COLO668 (cell line): ENCODE results near the gene FXR2.
A peak's percentile ranks its signal among the peaks of the same experiment; 100 is the strongest.
"Not testable (repeated sequence)": the region's sequence is repeated elsewhere in the genome, so short reads cannot be mapped to it uniquely, and the experiment has no call there.

Experiments
- DNase-seq: peaks from one replicate; lab custom pipeline; 2025; ENCODE audit not compliant: unreplicated experiment; lab: John Stamatoyannopoulos, UW

The FXR2 gene

DNA sequence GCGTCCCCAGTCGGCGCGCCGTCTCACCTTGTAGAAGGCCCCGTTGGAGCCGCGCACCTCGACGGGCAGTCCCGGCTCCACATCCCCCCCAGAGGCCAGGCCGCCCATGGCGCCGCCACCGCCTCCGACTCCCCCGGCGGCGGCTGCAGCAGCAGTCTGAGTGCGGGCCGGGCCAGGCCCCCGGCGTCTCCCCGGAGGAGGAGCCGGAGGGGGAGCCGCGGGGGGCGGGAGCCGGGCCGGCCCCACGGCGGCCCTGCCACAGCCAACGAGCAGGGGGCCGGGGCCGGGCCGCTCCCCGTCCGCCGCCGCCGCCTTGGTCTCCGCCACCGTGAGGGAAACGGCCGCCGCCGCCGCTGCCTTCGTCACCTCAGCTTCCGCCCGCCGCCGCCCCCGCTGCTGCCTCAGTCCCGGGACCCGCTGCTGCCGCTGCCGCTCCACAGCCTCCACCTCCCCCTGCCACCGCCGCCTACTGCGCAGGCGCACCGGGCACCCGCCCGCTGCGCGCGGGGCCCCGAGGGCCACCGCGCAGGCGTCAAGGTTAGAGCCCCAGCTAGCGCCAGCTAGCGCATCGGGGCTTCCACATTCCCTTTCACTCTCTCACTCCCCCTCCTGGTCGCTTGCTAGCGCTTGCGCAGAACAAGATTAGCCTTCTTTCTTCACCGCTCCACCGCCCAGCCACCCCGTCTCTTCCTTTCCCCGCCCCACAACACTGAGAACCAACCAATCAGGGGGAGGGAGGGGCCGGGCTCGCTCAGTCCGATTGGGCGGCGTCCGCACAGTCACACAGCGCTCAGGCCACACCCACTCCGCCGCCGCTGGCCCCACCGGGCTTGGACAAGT lies at the start of gene FXR2:
Gene FXR2 (minus strand): TSS at position 473 of the 840 bp plus-strand sequence. CDS start 365 bp downstream, at position 108.
- DNase-seq, result peak; percentile 96

GRCh38 chr17:7656958-7657609 lies 42.4 kb upstream of the FXR2 start:
- no peak for DNase-seq

GRCh38 chr17:7655541-7655840 lies 40.8 kb upstream of the FXR2 start:
- no peak for DNase-seq

- DNase-seq, result no peak
Observed at GRCh38 chr17:7654832-7655540, 40.3 kb upstream of the FXR2 start.

- no peak for DNase-seq
Observed at GRCh38 chr17:7652388-7653356, 38.0 kb upstream of the FXR2 start.

DNA sequence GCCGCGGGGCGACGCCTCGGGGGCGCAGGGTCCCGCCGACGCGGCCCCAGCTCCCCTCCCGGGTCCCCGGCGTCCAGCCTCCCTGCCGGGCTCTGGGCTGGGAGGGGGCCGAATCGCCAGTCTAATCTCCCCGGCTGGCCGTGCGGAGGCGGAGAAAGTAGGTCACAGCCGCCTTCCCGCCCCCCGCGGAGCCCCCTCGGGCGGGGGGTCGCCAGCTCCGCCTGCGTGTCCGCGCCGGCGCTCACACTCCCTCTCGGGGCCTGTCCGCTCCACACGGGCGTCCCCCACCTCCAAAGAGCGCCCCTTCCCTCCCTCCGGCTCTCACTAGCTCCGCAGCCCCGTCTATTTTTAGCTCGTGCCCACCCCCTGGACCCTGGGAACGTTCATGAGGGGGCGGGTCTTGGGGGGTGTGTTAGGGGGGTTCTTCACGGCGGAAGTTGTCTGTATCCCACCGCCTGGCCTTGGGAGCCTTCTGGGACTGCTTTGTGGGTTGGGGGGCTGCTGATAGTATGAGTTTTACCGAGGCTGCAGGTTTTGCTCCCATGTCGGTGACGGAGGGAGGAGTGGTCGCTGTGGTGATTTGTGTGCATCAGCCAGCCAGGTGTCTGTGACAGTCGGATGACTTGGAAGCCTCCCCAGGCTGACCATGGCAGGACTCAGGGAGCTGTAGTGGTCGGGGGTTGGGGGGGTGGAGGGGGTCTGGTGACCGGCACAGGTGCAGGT lies 37.1 kb upstream of the FXR2 start:
- no peak for DNase-seq

- DNase-seq, result no peak
Observed at GRCh38 chr17:7651097-7651664, 36.5 kb upstream of the FXR2 start.

DNA sequence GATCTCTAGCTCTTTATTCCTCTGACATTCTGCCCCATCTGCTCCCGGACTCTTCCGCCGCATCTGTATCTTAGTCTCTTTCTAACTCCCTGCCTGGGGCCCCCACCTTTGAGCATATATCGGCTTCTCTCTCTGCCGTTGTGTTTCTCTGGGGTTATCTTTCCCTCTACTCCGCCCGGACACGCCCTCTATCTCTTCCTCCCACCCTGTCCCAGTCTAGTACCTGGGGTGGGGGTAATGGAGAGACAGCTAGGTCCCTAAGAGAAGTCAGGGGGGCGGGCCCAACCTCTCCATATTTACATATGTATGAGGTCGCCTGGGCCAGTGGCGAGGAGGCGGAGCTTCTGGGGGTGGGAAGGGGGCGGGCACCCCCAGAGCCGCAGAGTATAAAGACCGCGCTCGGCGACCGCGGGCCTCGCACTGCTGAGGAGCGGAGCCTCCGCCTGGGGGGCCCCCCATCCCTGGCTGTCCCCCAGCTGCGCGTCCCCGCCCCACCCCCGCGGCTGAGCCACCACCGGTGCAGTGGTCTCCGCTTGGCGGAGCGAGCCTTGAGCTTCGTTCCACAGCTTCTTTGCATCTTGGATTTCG lies 35.9 kb upstream of the FXR2 start, which contains the start of gene ATP1B2:
Gene ATP1B2 (plus strand): TSS at position 418 of the 588 bp plus-strand sequence. CDS start 593 bp downstream, outside the sequence.
- DNase-seq, result peak; percentile 1

DNA sequence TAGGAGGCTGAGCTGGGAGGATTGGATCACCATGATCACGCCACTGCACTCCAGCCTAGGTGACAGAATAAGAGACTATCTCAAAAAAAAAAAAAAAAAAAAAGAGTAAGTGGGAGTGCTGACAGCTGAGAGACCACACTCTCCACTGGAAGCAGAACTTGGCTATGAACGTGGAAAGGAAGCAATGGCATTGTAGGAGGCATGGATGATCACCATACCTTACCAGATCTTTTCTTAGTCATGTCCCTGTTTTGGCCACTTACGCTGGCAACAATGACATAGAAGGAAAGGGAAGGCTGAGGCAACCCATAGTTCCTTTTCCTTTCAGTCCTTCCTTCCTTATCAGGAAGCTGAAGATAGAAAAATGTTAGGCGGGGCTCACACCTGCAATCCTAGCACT lies 32.3 kb upstream of the FXR2 start:
- DNase-seq, result no peak

DNA sequence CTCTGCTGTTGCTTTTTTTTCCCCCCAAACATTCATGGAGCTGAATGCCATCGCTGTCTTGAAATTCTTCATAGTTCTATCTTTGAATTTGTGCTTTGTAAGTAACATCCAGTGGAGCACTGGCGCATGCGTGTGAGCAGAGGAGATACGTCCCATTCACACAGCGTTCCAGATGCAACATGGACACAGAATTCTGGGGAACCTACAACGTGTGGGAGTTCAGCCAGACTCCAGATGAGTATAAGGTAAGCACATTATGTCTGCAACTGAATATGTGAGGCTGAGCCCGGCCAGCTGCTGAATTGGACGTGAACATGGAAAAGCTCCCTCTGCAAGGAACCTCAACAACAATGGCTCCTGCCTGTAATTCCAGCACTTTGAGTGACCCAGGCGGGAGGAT lies 31.8 kb upstream of the FXR2 start:
- DNase-seq, result no peak

- DNase-seq, result no peak
Observed at GRCh38 chr17:7644775-7645174, 30.1 kb upstream of the FXR2 start.

- not testable (repeated sequence) for DNase-seq
Observed at GRCh38 chr17:7641635-7642034, 26.9 kb upstream of the FXR2 start.

DNA sequence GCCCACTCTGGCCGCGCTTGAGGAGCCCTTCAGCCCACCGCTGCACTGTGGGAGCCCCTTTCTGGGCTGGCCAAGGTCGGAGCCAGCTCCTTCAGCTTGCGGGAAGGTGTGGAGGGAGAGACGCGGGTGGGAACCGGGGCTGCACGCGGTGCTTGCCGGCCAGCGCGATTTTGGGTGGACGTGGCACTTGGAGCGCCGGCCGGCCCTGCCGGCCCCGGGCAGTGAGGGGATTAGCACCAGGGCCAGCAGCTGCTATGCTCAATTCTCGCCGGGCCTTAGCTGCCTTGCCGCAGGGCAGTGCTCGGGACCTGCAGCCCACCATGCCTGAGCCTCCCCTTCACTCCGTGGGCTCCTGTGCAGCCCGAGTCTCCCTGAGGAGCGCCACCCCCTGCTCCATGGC lies 26.1 kb upstream of the FXR2 start:
- no peak for DNase-seq

- no peak for DNase-seq
Observed at GRCh38 chr17:7636163-7636562, 21.5 kb upstream of the FXR2 start.

GRCh38 chr17:7634384-7634783 lies 19.7 kb upstream of the FXR2 start:
- DNase-seq, result no peak

GRCh38 chr17:7633093-7633492 lies 18.4 kb upstream of the FXR2 start:
- no peak for DNase-seq

DNA sequence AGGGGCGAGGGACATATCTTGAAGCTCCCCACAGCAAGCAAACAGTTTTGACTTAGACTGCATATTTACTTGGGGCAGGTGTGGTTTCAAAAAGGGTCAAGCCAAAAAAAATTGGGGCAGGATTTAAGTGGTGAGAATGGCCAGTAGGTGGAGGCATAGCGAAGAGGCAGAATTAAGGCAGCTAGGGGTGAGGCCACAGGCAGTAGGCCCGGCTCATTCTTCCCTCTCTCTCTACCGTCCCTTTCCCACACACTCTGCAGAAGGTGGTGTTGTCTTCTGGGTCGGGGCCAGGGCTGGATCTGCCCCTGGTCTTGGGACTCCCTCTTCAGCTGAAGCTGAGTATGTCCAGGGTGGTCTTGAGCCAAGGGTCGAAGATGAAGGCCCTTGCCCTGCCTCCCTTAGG lies 17.8 kb upstream of the FXR2 start:
- peak; percentile 2 for DNase-seq

- DNase-seq, result no peak
Observed at GRCh38 chr17:7631398-7632380, 17.0 kb upstream of the FXR2 start.
